ENCODE data around the gene ALKBH8. TPM values are rescaled to one million over a fixed set of nuclear protein-coding genes. Genes with fewer than 3 reads are reported as not detected.
"Not testable (repeated sequence)": the region's sequence is repeated elsewhere in the genome, so short reads cannot be mapped to it uniquely, and the experiment has no call there.

The ALKBH8 gene
- total and polyA plus RNA-seq, 2 of the 13 experiments (the other 11 are each of a cell fraction or from before 2014, with no cell fraction given), result 2.4 to 9.1 TPM

- no peaks in the 10 kb centered on the region for H3K79me2 ChIP-seq (ENCODE audit: insufficient read depth, low read length)
- H3K27ac ChIP-seq (ENCODE audit: extremely low read length, insufficient read depth, low read length), result no peak overlapping the region
- no peak overlapping the region for H3K4me2 ChIP-seq (ENCODE audit: low read depth, low read length)
- no peak overlapping the region for H3K4me3 ChIP-seq (replicated peaks in 1 of 3; ENCODE audit: insufficient read depth in 1 of 3, low read depth in 2 of 3, low read length in 3 of 3)
- no TSS peak for BruUV-seq (replicated peaks)
- intact Hi-C loops (cut with micrococcal nuclease; ENCODE audit: unreplicated experiment) (no loop called here), in situ Hi-C loops (cut with HindIII; ENCODE audit: extremely low pct_ligation_motif_present, low pct_unique_long_range_greater_than_20kb) (no loop called here)
- peaks cover 7% of the 10 kb centered on the region; the same call in 1 of the 2 replicates for H3K4me1 ChIP-seq (ENCODE audit: insufficient read depth, low read length)
- ATAC-seq (no peak), FAIRE-seq (no peak), DNase-seq (ENCODE audit: low spot score) (no peak)
- CTCF ChIA-PET (ENCODE audit: low intra/inter-chr PET ratio, low total read pairs), result no interaction called here
- POLR2A ChIA-PET, result no interaction called here
- no peaks in the 10 kb centered on the region for H3K36me3 ChIP-seq (replicated peaks in 1 of 2; ENCODE audit: control insufficient read depth in 1 of 2, insufficient read depth in 2 of 2, low read length in 2 of 2)
- TF ChIP-seq NFE2L2 (IDR thresholded peaks at IDR 0.05; ENCODE audit: low read length) (peak; percentile 55), TBP (CRISPR knock-in tag; IDR thresholded peaks at IDR 0.05) (no peak)
- TF ChIP-seq, protein P1, sequence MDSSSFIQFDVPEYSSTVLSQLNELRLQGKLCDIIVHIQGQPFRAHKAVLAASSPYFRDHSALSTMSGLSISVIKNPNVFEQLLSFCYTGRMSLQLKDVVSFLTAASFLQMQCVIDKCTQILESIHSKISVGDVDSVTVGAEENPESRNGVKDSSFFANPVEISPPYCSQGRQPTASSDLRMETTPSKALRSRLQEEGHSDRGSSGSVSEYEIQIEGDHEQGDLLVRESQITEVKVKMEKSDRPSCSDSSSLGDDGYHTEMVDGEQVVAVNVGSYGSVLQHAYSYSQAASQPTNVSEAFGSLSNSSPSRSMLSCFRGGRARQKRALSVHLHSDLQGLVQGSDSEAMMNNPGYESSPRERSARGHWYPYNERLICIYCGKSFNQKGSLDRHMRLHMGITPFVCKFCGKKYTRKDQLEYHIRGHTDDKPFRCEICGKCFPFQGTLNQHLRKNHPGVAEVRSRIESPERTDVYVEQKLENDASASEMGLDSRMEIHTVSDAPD (CRISPR knock-in tag; IDR thresholded peaks at IDR 0.05), result no peak
- no peak overlapping the region for H3K9ac ChIP-seq (ENCODE audit: insufficient read depth, low read depth, low read length)
- no peak overlapping the region for H2AFZ ChIP-seq (ENCODE audit: low read length)
- no peaks in the 10 kb centered on the region for H3K27me3 ChIP-seq (ENCODE audit: control insufficient read depth in 1 of 2, insufficient read depth in 2 of 2, low read length in 2 of 2)
- H3K9me3 ChIP-seq (ENCODE audit: low read length), result no peaks in the 10 kb centered on the region
- no peaks in the 10 kb centered on the region for H4K20me1 ChIP-seq (ENCODE audit: insufficient read depth, low read length)
These were observed 27.3 kb downstream of the ALKBH8 start for GRCh38 chr11:107538239-107538638.

DNA sequence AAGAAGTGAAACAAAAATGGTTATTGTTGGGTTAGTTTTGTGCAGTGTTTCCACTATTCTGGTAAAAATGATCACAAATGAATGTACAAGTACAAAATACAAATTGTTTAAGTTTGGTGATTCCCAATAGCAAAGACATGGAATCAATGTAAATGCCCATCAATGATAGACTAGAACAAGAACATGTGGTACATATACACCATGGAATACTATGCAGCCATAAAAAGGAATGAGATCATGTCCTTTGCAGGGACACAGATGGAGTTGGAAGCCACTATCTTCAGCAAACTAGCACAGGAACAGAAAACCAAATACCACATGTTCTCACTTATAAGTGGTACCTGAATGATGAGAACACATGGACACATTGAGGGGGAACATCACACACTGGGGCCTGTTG, 28.4 kb downstream of the ALKBH8 start:
- H3K4me2 ChIP-seq (ENCODE audit: low read depth, low read length); DNase-seq (ENCODE audit: low spot score); POLR2A ChIA-PET; intact Hi-C loops (cut with micrococcal nuclease; ENCODE audit: unreplicated experiment); H3K9ac ChIP-seq (ENCODE audit: insufficient read depth, low read depth, low read length); BruUV-seq (replicated peaks); FAIRE-seq; H3K36me3 ChIP-seq (replicated peaks in 1 of 2; ENCODE audit: control insufficient read depth in 1 of 2, insufficient read depth in 2 of 2, low read length in 2 of 2); H3K4me3 ChIP-seq (replicated peaks in 1 of 3; ENCODE audit: insufficient read depth in 1 of 3, low read depth in 2 of 3, low read length in 3 of 3); in situ Hi-C loops (cut with HindIII; ENCODE audit: extremely low pct_ligation_motif_present, low pct_unique_long_range_greater_than_20kb); H3K4me1 ChIP-seq (ENCODE audit: insufficient read depth, low read length); H3K9me3 ChIP-seq (ENCODE audit: low read length); H3K27me3 ChIP-seq (ENCODE audit: control insufficient read depth in 1 of 2, insufficient read depth in 2 of 2, low read length in 2 of 2); H3K79me2 ChIP-seq (ENCODE audit: insufficient read depth, low read length); H4K20me1 ChIP-seq (ENCODE audit: insufficient read depth, low read length); H3K27ac ChIP-seq (ENCODE audit: extremely low read length, insufficient read depth, low read length); H2AFZ ChIP-seq (ENCODE audit: low read length); CTCF ChIA-PET (ENCODE audit: low intra/inter-chr PET ratio, low total read pairs); ATAC-seq: not testable (repeated sequence)
